ENCODE results near the gene PLCB2. TPM values are rescaled to one million over a fixed set of nuclear protein-coding genes. Genes with fewer than 3 reads are reported as not detected.
A peak's percentile ranks its signal among the peaks of the same experiment; 100 is the strongest.

Gene PLCB2
- polyA plus RNA-seq, 10 donors = 5.6 to 13.6 (median 8.7) TPM

DNA sequence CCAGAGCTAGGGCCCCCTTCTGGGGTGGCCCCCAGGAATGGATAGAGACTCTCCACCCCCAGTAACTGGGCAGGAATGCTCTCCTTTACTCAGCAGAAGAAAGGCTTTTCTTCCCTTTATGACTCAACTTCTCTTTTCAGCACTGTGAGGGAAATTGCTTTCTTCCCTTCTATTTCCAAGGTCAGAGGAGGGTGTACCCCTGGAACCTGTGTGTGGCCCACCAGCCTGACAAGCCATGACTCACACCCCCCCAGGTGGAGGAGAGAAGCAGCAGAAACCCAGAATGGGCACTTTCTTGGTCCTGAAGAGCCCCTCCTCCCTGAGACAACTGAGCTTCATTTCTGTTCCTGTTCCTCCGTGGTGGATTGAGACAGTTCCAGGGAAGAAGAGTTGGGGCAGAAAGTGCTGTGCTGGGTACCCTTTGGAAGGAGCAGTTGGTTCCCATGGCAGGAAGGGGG lies 22.2 kb downstream of the PLCB2 start:
- DNase-seq = no peak

DNA sequence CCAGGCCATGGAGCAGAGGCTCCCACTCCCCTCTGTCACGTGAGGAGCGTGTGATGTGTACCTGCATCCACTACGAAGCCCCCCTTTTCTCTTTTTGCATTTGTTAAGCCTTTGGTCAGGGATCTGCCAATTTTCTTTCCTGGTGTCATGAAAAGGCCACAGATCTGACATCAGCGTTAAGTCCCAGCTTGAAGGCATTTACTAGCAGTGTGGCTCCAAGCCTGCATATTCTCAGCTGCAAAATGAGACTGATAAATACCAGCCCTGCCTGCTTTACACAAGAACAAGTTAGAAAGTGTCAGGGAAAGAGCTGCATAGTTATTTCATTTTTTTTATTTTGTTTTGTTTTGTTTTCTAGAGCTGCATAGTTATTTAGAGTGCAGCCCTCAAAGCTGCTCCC lies 22.6 kb downstream of the PLCB2 start:
- peak in 2 of 3 donors; percentile 24 to 55 for DNase-seq

DNA sequence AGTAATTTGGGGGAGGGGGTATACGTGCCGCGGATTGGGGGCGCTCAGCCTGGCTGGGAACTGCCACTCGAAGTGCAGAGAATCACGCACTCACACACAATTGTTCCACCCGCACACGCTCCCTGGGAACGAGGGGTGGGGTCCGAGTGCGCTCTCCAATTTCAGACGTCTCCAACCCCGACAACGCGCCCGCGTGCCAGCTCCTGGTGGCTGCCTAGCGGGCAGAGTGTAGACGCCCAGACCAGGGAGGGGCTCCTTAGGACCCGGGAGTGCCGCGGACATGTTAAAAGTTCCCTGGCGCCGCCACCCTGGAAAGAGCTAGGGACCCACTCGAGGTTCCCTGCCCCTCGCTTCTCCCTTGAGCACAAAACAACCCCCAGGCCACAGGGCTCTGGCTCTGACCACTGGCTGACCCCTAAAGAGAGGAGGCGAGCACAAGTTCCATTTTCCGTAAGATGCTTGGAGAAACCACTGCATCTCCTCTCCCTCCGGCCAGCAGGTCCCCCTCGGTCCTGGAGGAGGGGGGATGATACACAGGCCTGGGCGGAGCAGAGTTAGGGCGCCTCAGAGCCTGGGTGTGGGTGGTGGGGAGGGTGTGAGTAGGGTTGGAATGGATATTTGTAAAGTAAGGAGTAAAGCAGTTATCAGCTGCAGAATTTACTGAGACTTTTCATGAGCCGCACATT lies 24.0 kb downstream of the PLCB2 start:
- DNase-seq = peak in 1 of 3 donors; percentile 49

DNA sequence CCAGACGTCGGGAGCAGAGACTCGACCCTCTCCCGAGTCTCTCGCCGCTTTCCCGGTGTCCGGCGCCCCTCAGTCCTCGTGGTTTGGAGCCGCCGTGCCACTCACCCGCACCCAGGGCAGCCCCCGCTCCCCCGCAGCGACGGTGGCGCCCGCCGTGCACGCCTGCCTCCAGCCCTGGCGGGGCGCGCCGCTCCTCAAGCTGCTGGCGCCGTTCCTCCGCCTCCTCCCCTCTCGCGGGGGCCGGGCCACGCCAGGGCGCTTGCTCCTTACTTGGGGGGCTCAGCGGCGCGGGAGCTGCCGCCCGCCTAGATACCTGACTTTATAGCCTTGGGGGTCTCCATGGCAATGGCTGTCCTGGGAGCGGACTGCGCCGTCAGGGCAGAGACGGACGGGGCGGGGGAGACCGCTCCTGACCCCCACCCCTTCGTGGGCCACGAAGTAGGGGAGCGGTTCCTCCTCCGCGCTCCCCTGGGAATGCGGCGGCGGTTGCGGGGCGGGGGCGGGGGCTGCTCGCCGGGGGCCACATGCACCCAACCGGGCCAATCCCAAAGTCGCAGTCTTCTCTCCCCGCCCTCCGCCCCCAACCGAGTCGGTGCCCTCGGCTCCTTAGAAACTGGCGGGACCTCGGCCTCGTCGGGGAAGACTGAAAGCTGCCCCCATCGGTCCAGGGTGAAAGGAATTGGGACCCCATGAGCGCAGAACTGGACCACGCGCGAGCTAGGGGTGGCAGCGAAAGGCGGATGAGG lies 24.7 kb downstream of the PLCB2 start, which contains the start of gene ANKRD63:
TSS of gene ANKRD63 (minus strand) at position 196 of the 746 bp plus-strand sequence. CDS start 478 bp downstream, outside the sequence.
- peak in 1 of 3 donors; percentile 68 for DNase-seq

DNA sequence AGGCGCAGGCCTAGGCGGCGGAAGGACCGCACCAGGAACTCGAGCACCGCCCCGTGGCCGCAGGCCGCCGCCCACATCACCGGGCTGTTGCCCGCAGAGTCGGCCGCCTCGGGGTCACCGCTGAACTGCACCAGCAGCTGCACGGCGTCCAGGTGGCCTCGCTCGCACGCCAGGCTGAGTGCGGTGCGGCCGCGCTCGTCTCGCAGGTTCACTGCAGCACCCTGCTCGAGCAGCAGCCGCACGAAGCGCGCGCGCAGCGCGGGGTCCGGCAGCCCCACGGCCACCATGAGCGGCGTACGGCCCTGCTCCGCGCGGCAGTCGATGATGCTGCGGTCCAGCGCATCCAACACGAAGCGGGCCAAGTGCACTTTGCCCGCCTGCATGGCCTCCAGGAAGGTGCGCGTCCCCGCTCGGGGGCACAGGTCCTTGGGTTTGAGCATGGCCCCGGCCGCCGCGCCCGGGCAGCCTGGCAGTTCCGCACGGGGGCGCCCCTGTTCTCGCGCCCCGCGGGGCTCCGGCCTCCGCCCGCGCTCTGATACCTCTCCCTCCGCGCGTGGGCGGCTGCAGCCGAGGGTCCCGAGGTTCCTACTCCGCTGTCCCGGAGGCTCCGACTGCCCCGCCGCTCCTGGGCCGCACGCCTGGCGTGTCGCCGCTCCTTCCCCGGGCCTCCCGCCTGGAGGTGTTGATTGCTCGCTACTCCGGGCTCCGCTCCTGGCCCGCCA lies 25.4 kb downstream of the PLCB2 start:
- DNase-seq = peak in 1 of 3 donors; percentile 71

DNA sequence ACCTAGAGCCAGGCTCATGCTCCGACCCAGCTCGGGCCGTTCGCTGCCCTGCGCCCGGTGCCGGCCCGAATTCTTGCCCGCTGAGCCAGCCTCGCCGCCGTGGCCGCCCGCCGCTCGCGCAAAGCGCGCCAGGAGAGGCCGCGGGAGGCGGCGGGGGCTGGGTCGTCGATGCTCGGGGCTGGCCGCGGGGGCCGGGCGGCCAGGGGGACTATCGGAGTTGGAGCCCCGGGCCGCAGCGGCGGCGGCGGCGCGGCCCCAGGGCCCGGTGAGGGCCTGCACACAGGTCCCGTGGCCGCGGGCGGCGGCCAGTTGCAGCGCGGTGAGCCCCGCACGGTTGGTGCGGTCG lies 26.0 kb downstream of the PLCB2 start:
- no peak for DNase-seq

DNA sequence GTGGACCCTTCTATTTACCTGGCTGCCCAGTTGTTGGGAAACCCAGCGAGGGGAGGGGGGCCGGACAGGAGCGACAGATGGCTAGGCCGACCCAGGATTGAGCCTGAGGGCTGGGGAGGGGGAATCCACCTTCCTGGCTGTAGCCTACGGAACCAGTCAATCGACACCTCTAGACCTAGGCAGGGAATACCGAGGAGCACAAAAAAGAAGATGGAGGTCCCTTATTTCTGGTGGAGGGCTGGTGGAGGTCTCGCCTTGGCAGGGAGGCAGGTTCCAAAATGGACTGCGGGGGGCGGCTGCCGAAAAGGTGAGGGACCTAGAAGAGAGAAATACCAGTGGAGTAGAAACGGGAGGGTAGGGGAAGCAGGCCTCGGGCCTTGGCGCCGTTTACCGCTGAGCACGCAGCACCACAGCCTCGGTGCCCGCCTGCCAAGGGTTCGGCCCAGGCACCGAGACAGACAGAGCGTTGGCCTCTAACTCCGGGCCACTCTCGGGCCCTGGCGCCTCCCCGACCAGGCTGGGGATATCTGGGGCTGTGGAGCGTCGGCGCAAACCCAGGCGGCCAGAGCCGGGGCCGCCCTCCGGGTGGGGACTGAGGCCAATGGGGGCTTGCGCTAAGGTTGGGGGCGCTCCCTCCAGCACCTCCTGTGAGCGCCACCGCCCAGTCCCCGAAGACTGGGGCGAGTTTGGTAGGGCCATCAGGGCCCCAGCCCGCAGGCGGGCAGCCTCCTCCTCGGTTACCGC lies 26.5 kb downstream of the PLCB2 start:
- DNase-seq = no peak

DNA sequence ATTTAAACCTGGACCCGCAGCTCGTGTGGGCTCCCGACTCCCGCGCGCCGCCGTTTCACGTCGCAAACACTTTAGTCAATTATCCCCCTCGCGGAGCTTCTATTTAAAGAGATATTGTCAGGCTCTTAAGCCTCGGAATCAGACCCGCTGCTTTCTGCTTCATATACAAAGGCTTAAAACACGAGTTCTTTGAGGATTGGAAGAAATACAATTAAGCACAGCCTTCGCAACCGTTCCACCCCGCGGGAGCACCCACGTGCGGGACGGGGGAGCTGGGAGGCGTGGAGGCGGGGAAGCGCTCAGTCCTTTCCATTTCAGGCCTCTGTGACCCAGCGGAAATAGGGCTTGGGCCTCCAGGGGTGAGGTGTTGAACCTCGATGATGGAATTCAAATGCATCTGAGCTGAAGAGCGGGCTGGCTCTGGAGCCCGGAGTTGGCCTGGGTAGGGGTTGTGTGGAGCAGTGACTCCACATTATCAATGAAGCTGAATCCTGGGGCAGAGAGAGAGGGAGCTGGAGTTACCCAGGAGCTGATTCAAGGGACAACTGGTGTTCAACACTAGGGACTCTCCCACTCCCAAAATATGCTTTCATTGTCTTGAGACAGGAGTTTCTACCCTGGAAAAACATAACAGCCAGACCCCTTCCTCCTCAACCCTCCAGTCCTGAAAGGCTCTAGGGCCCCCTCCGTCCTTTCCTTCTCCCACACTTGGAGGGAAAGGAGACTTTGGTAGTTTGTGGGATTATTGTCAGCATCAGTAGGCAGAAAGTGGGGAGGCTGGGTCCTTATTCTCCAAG lies 27.3 kb downstream of the PLCB2 start:
- DNase-seq = no peak

DNA sequence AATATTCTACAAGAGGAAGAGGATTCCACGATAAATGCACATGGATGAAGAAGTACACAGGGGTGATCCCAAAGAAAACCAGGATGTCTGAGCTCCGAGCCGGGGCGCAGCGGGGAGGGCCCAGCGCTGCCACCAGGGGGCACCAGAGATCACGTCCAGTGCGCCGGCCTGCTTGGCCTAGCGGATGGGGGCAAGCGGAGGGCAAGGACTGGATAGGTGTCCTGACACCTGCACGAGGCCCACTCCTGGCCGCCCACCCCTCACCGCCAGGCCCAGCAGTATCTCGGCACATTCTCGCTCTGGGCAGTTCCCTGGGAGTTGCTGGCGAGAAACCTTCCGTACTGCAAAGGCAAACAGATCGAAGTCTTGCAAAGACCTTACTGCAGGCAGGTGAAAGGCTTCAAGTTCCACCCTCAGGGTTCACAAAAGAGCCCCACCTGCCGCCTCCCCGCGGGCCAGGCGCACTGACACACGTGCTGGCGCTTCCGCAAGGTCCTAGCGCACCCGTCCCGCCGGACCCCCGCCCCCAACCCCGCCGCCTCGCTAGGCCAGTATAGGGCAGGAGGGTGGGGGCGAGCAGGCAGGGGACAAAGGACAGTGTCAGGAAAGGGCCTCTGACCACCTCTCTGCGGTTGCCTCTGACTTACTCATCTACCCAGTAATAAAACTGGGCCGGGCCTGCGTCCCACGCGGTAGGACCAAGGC lies 28.1 kb downstream of the PLCB2 start:
- DNase-seq = peak; percentile 37 to 84 (median 72)

DNA sequence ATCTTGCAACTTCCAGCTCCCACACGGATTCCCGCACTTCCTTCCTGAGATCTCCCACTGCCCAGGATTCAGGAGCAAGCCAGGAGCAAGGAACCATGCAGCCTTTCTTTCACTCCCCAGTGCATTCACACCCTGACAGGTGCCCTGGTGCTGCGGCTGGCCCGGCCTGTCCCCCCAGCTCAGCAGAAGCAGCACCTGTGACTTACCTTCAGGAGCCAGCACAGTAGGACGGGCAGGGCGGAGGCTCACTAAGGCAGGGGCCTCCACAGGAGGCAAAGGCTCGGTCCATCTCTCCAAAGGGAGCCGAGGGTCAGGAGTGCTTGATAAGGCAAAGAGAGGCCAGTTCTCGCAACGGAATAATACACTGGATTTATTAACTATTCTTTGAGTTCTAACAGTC lies 29.7 kb downstream of the PLCB2 start:
- DNase-seq = no peak

DNA sequence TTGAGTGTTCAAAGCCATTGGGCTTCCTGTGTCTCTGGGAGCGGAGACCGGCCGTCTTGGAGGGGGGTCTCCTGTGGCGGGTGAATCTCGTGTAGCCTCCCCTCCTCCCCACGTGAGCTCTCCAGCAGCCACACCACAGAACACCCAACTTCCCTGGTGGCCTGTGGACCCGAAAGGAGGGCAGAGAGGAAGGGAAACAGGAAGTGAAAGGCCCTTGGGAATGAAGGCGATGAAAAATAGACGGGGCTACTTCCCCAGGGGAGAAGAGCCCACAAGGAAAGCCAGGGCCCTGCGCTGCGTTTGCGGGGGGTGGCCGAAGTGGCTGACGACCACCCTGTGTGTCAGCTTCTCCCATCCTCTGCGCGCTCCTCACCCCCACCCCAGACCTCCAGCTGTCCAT lies 30.3 kb downstream of the PLCB2 start:
- peak in 1 of 3 donors; percentile 45 for DNase-seq

DNA sequence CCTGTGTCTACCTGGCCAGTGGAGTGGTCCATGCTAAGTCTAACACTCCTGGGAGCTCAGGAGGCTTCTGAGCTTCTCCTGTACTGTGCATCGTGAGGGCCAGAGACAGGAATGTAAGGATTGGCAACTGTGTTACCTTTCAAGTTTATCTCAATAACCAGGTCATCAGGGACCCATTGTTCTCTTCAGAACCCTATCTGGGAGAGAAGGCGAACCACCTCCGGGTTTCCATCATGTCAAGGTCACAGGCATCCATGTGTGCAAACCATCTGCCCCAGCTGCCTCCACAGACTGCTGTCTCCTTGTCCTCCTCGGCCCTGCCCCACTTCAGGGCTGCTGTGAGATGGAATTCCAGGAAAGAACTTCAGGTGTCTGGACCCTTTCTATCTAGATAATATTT lies 30.8 kb downstream of the PLCB2 start:
- no peak for DNase-seq

DNA sequence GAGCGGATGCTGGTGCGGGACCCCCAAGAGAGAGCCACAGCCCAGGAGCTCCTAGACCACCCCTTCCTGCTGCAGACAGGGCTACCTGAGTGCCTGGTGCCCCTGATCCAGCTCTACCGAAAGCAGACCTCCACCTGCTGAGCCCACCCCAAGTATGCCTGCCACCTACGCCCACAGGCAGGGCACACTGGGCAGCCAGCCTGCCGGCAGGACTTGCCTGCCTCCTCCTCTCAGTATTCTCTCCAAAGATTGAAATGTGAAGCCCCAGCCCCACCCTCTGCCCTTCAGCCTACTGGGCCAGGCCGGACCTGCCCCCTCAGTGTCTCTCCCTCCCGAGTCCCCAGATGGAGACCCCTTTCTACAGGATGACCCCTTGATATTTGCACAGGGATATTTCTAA lies 31.8 kb downstream of the PLCB2 start:
- no peak for DNase-seq

DNA sequence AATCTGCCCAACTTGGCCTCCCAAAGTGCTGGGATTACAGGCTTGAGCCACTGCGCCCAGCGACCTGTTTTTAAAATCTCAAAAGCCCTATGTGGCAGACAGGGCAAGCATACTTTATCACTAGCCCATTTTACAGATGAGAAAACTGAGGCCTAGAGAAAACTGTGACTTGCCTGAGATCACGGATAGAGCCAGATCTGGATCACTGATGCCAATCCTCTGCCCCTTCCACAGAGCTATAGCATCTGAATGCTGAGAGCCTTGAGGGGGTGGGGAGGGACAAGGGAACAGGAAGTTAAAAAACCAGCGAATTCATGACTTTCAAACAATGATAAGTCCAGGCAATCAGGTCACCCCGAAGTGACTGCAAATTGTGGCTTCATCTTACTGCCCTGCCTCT lies 32.2 kb downstream of the PLCB2 start:
- no peak for DNase-seq

DNA sequence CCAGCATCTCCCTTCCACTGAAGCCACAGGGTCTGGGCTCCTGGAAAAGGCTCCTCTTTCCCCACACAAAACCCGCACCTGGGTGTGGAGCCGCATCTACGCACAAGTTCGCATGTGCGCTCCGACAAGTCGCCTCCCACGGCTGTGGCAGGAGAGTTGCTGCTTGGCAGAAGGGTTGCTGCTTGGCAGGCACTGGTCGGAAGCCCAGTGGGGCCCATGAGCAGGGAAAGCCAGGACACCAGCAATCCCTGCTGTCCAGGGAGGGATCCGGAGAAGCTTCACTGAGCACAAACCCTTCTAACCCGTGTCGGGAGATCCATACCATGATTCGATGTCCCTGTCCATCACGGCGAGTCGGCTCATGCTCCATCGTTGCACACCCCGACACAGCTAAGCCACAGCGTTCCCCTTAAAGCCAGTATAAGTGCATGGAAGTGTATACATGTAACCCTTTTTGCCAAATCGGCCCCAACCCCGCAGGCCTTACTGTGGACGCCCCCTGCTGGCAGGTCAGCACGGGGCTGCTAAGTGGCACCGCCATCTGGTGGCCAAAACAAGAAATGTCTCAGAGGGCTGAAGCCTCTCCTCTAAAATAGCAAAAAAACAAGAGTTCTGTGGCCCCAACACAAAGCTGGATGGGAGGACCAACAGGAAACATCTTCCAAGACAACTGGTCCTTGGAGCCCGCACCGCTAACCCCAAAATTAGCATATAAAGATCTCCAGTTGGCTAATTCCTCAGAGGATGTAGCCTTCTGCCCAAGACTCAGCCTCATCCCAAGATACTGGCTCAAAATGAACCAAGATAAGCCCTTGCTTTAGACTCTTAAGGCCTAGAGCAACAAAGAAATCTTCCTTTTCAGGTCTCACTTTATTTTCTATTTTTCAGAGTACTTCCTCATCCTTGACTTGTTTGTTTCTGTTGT lies 33.1 kb downstream of the PLCB2 start:
- peak; percentile 57 to 86 (median 80) for DNase-seq

DNA sequence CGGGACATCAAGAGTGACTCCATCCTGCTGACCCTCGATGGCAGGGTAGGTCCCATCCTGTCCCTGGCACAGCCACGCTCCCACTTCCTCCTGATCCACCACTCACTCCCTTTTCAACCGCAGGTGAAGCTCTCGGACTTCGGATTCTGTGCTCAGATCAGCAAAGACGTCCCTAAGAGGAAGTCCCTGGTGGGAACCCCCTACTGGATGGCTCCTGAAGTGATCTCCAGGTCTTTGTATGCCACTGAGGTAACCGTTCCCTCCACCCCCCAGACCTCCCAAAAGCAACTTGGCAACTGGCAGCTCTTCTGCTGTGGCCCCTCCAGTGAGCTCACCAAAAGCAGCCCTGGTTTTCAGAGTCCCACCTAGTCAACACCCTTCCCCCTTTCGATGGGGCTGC lies 34.3 kb downstream of the PLCB2 start:
- no peak for DNase-seq

DNA sequence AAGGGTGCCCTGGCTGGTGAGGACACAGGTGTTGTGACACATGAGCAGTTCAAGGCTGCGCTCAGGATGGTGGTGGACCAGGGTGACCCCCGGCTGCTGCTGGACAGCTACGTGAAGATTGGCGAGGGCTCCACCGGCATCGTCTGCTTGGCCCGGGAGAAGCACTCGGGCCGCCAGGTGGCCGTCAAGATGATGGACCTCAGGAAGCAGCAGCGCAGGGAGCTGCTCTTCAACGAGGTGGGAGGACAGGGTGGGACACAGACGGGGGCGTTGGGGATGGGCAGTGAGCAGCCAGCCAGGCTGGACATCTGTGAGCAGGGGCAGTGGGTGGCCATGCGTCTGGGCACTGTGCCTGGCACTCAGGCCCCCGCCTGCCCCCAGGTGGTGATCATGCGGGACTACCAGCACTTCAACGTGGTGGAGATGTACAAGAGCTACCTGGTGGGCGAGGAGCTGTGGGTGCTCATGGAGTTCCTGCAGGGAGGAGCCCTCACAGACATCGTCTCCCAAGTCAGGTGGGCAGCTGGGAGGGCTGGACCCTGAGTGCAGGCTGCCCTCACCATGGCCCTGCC lies 35.2 kb downstream of the PLCB2 start:
- no peak for DNase-seq

DNA sequence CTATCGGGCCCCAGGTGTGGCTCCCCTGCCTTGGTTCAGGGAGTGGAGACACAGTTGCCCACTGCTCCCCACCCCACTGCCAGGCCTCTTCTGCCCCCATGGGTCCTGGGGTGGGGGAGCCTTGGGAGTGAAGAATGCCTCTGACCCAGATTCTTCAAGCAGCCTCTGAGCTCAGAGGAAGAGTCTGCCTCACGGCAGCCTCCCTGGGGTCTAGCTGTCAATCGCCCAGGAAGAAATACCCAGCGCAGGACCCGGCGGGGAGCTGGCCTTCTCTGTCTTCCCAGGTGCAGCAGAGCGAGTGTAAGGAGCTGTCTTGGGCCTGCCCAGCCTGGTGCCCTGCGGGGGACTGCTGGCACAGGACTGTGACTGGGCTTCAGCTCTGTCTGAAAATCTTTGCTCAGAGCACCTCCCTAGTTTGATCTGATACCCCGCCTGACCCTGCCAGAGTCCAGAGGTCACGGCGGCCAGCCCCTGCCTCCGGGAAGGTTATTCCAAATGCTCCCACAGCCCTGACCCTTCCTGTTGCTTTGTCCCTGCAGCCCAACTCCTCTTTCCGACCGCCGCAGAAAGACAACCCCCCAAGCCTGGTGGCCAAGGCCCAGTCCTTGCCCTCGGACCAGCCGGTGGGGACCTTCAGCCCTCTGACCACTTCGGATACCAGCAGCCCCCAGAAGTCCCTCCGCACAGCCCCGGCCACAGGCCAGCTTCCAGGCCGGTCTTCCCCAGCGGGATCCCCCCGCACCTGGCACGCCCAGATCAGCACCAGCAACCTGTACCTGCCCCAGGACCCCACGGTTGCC lies 35.9 kb downstream of the PLCB2 start:
- DNase-seq = no peak

All from muscle of back (tissue), 11 donors.